ENCODE results near the gene HES5.

The HES5 gene

GRCh38 chr1:2513939-2514652 lies 16.0 kb downstream of the HES5 start:
- DNase-seq = no peak

GRCh38 chr1:2512862-2513421 lies 17.1 kb downstream of the HES5 start:
- DNase-seq = no peak

DNA sequence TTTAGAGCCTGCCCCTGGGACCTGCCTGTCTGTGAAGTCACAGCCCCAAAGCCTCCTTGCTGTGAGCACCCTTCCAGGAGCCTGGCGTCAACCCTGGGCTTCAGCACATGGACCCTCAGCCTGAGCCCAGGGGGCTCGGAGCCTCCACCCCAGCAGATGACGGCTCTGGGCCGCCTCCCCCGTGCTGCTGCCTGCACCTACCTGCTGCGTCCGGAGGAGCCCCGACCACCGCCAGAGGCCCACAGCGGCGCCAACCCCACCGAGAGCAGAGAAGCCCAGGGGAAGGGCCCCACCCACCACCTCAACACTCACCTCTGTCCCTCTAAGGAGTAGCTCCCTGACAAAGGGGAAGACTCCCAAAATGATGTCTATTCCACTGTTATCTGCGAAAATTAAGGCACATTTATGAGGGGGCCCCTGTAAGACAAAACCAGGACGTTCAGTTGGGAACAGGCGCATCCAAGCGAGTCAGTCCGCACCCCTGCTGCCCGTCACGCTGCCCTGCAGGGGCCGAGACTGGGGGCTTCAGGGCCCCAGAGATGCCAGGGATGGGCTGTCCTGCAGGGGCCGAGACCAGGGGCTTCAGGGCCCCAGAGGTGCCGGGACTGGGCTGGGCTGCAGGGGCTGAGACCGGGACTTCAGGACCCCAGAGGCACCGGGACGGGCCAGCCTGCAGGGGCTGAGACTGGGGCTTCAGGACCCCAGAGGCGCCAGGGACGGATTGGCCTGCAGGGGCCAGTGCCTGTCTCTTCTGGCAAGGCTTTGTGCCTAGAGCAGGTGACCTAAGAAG lies 19.5 kb downstream of the HES5 start:
- DNase-seq = no peak

- DNase-seq = no peak
These were observed 20.5 kb downstream of the HES5 start for GRCh38 chr1:2509589-2509988.

DNA sequence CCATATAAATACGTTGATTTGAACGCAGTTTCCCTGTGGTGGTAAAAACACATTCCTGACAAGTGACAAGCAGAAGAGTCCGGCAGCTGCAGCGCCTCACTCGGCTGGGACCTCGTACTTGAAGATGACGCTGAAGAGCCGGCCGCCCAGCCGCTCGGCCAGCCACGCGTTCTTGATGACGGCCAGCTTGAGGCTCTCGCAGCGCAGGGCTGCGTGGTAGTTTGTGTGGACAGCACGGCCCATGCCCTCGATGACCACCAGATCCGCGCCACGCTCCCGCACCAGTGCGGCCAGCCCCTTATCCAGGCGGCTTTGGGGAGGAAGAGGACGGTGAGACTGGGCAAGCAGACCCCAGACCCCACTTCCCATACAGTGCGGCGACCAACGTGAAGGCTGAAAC lies 21.3 kb downstream of the HES5 start:
- no peak for DNase-seq

DNA sequence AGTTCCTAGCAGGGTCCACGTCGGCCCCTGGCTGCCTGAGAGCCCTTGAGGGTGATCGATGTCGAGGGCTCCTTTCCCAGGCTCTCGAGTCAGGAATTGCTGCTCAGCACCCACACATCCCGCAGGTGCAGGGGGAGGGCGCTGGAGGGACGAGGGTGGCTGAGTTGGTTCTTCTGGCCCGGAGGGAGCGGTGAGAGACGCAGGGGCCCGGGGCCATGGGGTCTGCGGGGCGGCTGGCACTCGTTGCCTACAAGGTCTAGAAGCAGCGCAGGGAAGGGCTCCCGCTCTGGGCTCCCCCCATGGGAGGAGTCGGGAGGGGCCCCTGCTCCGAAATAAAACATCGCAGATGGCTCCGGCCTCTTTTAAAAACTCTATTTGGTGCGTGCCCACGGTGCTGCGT lies 21.9 kb downstream of the HES5 start:
- no peak for DNase-seq

DNA sequence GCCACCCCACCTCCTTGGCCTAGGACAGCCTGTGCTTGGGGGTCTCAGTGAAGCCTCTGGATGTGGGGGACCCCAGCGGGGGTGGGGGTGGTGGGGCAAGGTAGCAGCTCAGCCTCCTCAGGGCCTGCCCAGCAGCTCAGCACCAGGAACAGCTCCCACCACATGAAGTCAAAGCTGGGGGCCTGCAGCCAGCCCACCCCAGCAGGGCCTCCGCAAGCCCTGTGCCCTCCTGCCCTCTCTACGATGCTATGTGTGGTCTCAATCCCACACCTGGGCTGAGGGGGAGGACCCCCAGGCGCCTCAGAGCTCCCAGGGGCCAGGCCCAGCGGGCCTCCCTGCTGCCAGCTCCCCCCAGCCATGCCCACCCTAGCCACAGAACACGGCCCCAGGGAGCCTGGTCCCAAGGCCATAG lies 22.3 kb downstream of the HES5 start:
- DNase-seq = no peak

GRCh38 chr1:2506901-2507565 lies 23.0 kb downstream of the HES5 start:
- DNase-seq = no peak

GRCh38 chr1:2506007-2506860 lies 23.8 kb downstream of the HES5 start:
- DNase-seq = no peak

GRCh38 chr1:2505461-2505994 lies 24.5 kb downstream of the HES5 start:
- DNase-seq = no peak

GRCh38 chr1:2504949-2505272 lies 25.2 kb downstream of the HES5 start:
- no peak for DNase-seq

- DNase-seq = no peak
These were observed 25.7 kb downstream of the HES5 start for GRCh38 chr1:2504225-2504948.

DNA sequence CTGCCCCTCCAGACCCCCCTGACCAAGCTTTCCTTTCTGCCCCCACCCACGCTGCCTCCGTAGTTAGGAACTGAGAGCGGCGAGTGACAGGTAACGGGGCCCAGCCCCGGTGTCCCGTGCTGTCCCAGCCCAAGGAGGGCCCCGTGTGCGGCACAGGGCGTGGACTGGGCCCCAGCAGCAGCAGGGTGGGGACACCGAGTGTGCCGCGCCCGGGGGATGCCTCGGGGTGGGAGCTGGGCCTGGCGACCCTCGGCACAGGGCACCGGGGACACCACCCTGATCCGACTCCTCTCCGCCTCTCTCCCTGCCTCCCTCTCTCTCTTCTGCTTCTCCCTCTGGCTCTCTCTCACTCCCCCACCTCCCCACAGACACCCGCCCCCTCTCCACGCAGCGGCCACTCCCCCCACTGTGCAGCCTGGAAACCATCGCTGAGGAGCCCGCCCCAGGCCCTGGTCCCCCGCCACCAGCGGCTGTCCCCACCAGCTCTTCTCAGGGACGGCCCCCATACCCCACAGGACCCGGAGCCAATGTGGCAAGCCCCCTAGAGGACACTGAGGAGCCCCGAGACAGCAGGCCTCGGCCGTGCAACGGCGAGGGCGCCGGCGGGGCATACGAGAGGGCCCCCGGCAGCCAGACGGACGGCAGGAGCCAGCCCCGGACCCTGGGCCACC lies 26.4 kb downstream of the HES5 start:
- no peak for DNase-seq

DNA sequence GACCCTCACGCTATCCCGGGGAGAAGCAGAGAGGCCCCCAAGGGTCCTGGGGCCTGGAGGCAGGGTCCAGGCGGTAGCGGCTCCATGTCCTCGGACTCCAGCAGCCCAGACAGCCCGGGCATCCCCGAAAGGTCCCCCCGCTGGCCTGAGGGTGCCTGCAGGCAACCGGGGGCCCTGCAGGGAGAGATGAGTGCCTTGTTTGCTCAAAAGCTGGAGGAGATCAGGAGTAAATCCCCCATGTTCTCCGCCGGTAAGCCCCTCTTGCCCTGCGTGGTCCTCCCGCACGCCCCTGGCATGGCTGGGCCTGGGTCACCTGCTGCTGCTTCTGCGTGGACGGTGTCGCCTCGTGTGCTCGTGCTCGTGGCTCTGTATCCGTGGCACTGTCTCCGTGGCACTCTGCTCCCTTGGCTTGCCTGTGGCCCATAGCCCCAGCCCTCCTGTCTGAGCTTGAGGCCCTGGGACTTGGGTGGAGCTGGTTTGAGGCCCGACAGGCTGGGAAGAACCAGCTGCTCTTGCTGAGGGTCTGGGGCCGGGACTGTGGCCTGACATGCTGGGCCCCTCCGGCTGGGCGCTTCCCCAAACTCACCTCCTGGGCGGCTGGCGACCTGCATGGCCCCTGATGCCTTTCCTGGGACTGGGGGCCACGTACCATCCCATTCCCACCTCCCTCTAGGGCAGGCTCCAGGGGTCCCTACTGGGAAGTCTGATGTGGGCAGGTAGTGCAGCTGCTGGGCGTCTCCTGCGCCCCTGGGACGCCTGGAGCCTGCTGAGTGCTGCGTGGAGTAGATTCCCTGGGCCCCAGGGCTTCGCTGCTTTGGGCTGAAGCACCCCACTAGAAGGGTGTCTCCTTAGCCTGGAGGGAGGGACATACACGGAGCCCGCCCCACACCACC lies 27.2 kb downstream of the HES5 start:
- no peak for DNase-seq

DNA sequence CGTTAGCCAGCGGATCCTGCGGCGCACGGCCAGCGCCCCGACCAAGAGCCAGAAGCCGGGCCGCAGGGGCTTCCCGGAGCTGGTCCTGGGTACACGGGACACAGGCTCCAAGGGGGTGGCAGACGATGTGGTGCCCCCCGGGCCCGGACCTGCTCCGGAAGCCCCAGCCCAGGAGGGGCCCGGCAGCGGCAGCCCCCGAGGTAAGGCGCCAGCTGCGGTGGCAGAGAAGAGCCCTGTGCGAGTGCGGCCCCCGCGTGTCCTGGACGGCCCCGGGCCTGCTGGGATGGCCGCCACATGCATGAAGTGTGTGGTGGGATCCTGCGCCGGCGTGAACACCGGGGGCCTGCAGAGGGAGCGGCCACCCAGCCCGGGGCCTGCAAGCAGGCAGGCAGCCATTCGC lies 27.9 kb downstream of the HES5 start:
- DNase-seq = no peak

DNA sequence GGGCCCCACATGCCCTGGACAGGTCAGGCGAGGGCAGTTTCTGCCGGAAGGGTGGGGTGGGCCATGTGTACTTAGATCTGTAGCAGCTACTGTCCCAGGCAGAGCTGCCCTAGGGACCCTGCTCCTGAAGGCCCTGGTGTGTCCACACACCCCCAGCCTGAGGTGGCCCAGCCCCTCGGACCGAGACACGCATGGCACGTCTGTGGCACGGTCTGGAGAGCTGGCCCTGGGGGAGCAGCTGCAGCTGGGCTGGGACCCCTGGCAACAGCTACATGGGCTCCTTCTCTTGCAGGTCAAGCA lies 28.3 kb downstream of the HES5 start:
- DNase-seq = no peak

DNA sequence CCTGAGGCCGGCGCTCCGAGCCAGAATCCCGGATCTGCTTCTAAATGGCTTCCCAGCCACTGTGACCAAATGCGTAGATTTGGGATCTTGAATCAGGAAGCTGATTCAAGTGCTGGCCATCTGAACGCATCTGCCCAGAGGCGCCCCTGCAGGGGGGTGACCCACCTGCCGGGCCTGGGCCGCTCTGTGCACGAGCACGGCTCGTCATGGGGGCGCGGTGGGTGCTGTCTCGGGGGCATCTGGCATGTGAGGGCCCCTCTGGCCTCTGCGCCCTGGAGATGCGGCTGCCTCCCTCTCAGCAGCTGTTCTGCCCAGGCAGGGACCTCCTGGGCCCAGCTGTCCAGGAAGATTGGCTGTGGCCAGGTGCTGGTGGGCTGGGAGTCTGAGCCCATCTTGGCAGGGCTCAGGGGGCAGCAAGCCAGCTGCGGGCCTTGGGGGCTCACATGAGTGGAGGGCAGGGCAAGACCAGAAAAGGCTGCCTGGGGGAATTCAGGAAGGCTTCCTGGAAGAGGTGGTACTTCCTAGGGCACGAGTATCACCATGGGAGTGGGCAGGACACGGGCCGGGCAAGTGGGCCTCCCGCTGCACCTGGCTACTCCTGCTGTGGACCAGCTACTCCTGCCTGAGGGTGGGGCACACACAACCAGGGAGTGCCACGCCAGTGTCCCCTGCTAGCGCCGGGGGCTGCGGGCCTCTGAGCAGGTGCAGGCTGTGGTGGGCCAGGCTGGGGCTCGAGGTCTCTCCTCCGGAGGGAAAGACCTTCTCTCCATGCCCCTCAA lies 28.8 kb downstream of the HES5 start:
- no peak for DNase-seq

- DNase-seq = no peak
These were observed 30.0 kb downstream of the HES5 start for GRCh38 chr1:2499986-2500596.

- no peak for DNase-seq
These were observed 30.8 kb downstream of the HES5 start for GRCh38 chr1:2499260-2499659.

All from NCI-H510A treated with DMSO at 0.1 percent for 48 hours (cell line).